VCaP (cell line): ENCODE measurements around the gene CLIP2.
"Not testable (repeated sequence)": the region's sequence is repeated elsewhere in the genome, so short reads cannot be mapped to it uniquely, and the experiment has no call there.

Experiments
- H3K27ac ChIP-seq: fragments of 450-650 bp; 2 replicates; pipeline ENCODE4 v1.5.1; 2017
- TF ChIP-seq, protein P1 (sequence below): fragments of 450-650 bp; conservative IDR thresholded peaks from 2 replicates; pipeline ENCODE4 v1.5.1; 2017; ENCODE audit warnings: mild to moderate bottlenecking, moderate library complexity

Gene CLIP2

GRCh38 chr7:74317146-74317782, 28.1 kb downstream of the CLIP2 start:
- TF ChIP-seq, protein P1, sequence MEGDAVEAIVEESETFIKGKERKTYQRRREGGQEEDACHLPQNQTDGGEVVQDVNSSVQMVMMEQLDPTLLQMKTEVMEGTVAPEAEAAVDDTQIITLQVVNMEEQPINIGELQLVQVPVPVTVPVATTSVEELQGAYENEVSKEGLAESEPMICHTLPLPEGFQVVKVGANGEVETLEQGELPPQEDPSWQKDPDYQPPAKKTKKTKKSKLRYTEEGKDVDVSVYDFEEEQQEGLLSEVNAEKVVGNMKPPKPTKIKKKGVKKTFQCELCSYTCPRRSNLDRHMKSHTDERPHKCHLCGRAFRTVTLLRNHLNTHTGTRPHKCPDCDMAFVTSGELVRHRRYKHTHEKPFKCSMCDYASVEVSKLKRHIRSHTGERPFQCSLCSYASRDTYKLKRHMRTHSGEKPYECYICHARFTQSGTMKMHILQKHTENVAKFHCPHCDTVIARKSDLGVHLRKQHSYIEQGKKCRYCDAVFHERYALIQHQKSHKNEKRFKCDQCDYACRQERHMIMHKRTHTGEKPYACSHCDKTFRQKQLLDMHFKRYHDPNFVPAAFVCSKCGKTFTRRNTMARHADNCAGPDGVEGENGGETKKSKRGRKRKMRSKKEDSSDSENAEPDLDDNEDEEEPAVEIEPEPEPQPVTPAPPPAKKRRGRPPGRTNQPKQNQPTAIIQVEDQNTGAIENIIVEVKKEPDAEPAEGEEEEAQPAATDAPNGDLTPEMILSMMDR: no peak
- no peak overlapping the region for H3K27ac ChIP-seq

DNA sequence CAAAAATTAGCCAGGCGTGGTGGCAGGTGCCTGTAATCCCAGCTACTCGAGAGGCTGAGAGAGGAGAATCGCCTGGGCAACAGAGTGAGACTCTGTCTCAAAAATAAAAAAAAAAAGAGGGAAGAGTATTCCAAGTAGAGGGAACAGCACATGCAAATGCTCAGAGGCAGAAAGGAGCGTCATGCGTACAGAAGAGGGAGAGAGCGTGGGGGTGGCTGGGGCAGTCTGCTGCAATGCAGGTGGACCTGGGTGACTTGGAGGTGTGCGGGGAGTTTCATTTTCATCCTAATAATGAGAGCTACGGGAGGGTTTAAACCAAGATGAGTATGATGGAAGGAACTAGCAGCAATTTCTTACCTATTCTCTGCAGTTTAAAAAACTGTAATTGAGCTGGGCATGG, 28.8 kb downstream of the CLIP2 start:
- no peak overlapping the region for H3K27ac ChIP-seq

GRCh38 chr7:74320645-74321221, 31.5 kb downstream of the CLIP2 start:
- no peak overlapping the region for H3K27ac ChIP-seq
- TF ChIP-seq, protein P1: no peak

More for the DNA sequence above, 28.8 kb downstream of the CLIP2 start:
- TF ChIP-seq, protein P1: no peak

DNA sequence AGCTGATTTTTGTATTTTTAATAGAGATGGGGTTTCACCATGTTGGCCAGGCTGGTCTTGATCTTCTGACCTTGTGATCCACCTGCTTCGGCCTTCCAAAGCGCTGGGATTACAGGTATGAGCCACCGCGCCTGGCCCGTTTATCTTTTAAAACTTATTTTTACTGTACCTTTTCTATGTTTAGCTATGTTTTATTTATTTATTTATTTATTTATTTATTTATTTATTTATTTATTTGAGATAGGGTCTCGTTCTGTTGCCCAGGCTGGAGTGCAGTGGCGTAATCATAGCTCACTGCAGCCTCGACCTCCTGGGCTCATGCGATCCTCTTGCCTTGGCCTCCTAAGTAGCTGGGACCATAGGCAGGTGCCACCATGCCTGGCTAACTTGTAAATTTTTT, 33.7 kb downstream of the CLIP2 start:
- H3K27ac ChIP-seq: not testable (repeated sequence)

DNA sequence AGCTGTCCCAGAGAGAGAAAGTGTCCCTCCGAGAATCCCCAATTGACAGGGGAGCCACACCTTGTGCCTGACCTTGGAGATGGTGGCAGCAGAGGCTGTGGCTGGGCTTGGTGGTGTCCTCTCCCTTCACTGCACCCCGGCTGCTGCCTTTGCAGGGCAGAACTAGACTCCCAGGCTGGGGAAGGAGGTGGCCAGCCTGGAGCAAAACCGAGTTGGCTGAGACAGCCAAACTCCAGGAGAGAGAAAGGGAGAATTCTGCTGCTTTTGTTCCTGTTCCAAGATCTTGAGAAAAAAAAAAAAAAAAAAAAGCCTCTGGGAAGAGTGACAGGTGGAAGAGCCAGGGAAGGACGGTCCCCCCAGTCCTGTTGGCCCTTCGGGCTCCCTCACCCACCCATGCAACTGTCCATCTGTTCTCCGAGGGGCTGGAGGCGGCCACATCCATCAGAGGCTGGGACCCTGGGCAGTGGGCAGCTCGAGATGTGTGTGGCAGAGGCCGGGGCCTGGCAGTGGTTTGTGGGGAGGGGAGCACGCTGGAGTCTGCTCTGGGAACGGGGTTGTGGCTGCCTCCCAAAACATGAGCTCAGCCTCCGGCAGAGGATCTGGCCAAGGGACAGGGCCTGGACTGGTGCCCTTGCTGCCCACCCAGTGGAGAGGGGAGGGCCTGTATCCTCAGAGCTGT, 35.5 kb downstream of the CLIP2 start:
- TF ChIP-seq, protein P1: no peak
- no peak overlapping the region for H3K27ac ChIP-seq

- TF ChIP-seq, protein P1: no peak
- no peak overlapping the region for H3K27ac ChIP-seq
Measured at GRCh38 chr7:74325210-74325565, 36.0 kb downstream of the CLIP2 start.

DNA sequence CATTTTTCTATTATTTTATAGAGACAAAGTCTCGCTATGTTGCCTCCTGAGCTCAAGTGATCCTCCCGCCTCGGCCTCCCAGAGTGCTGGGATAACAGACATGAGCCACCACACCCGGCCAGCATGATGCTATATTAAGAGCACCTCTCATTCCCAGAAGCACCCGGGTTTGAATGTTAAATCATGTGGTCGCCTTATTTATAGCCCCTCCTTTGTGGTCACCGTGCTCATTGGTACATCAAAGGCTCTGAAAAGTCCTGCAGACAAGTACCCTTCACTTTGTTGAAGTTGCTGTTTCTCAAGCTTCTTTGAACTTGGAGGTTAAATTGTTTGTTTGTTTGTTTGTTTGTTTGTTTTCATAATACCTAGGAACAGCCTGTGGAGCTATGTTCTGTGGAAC, 40.0 kb downstream of the CLIP2 start:
- TF ChIP-seq, protein P1: no peak
- no peak overlapping the region for H3K27ac ChIP-seq
